Body of pancreas (tissue), 4 donors: ENCODE results near the gene GORASP2. TPM values are rescaled to one million over a fixed set of nuclear protein-coding genes. Genes with fewer than 3 reads are reported as not detected.

Source experiments
- ATAC-seq: fragments of 150-250 bp; one replicate; pipeline ENCODE4 v1.9.1; 2016
- DNase-seq, 4 donors: peaks; one replicate each; pipeline ENCODE4 v3.0.0-alpha.2; 2019
- H3K27ac ChIP-seq, 4 donors: fragments of 200-600 bp; sonication (generic); 1 replicate in 3 of 4; 2 replicates in 1 of 4; pipeline versions ENCODE4 v1.5.1 to v1.6.1; 2016 to 2019; ENCODE audit warnings: mild to moderate bottlenecking in 1 of 4, mixed read lengths in 1 of 4, moderate library complexity in 1 of 4
- H3K27me3 ChIP-seq, 2 donors: fragments of 200-600 bp; sonication (generic); one replicate each; pipeline ENCODE4 v1.6.0; 2016; ENCODE audit warnings: mild to moderate bottlenecking in 1 of 2
- H3K36me3 ChIP-seq, 2 donors: fragments of 200-600 bp; sonication (generic); replicated peaks in 1 of 2; 2 replicates each; pipeline ENCODE4 v1.5.1; 2016; ENCODE audit warnings: low read depth in 2 of 2; ENCODE audit not compliant: insufficient read depth in 1 of 2
- H3K4me1 ChIP-seq: fragments of 200-600 bp; sonication (generic); one replicate; pipeline ENCODE4 v1.6.0; 2016
- H3K4me3 ChIP-seq, 2 donors: fragments of 200-600 bp; sonication (generic); 1 replicate in 1 of 2; 2 replicates in 1 of 2; pipeline ENCODE4 v1.5.1; 2016 to 2019
- H3K9me3 ChIP-seq, 3 donors: fragments of 200-600 bp; sonication (generic); 1 replicate in 2 of 3; 2 replicates in 1 of 3; pipeline ENCODE4 v1.5.1; 2016
- CTCF ChIP-seq, 7 experiments: fragments of 450-650 bp in 4 of 7; fragments of 200-600 bp in 3 of 7; sonication (generic) in 3 of 7; IDR thresholded peaks; one replicate each; pipeline ENCODE4 v1.5.1; 2016 to 2019; ENCODE audit warnings: antibody characterized with exemption in 7 of 7
- POLR2A ChIP-seq, 3 donors: fragments of 450-650 bp; IDR thresholded peaks; one replicate each; pipeline ENCODE4 v1.6.1; 2016; ENCODE audit warnings: antibody characterized with exemption in 3 of 3, mild to moderate bottlenecking in 2 of 3
- WGBS, 2 donors: methylation state at CpG; one replicate each; pipeline ENCODE4 v1.1.5; 2017; 5-methylcytosine and 5-hydroxymethylcytosine counted together
- intact Hi-C: fragments of 100-400 bp; cut with DNase I; formaldehyde crosslinking; loops from one replicate; pipeline ENCODE4 v1.15.1; 2023
- total RNA-seq, 2 donors: library from RNA; depleted of rRNA; stranded (reverse); fragments of >200 nt; gene quantifications; one replicate each; pipeline ENCODE4 v1.1.0, GENCODE V29; 2016

Gene GORASP2
- total RNA-seq, 2 donors from 2014 or later, result 44.4 to 65.6 TPM

GRCh38 chr2:170996316-170996715, 67.3 kb downstream of the GORASP2 start:
- no peak for DNase-seq
- H3K4me1 ChIP-seq, result no peaks in the 10 kb centered on the region
- no peaks in the 10 kb centered on the region for H3K27me3 ChIP-seq
- TF ChIP-seq CTCF (IDR thresholded peaks at IDR 0.05) (no peak), POLR2A (IDR thresholded peaks at IDR 0.05) (no peak)
- ATAC-seq, result no peak
- intact Hi-C loops, result no loop called here
- H3K27ac ChIP-seq, result no peak overlapping the region
- no peaks in the 10 kb centered on the region for H3K9me3 ChIP-seq
- peaks cover 0 to 17% of the 10 kb centered on the region in 2 donors for H3K36me3 ChIP-seq
- WGBS, 2 donors, result 90 to 93% methylated on average over 2 of the region's 2 CpGs
- no peak overlapping the region for H3K4me3 ChIP-seq

DNA sequence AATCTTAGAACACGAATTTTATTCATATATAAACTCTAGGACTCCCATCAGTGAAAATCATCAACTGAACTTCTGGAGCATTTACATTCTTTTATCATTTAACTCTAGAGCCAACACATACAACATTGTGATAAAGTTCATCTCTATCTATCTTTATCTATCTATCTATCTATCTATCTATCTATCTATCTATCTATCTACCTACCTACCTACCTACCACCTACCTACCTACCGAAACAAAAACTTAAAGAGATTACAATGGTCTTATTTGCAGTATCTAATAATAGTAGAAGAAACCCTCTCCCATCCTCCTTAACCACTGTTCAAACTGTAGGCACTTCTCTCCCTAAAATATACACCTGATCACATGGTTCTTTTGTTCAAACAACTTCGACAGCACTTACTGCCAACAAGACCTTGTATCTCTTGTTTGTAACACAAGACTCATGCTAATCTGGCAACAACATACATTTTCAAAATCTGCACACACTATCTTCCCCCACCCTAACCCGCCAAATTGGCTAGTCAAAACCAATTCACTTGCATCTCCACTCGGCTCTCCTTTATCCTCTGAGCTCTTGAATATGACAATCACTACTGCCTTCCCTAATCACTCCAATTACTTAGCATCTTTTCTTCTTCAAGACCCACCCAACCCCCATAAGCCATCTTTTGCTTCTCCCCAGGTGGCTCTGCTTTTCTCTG, 69.0 kb downstream of the GORASP2 start:
- ATAC-seq, result no peak
- intact Hi-C loops, result no loop called here
- H3K27ac ChIP-seq, result no peak overlapping the region
- TF ChIP-seq POLR2A (IDR thresholded peaks at IDR 0.05) (no peak), CTCF (IDR thresholded peaks at IDR 0.05) (no peak)
- 53 to 59% methylated on average over 5 of the region's 5 CpGs for WGBS, 2 donors
- H3K27me3 ChIP-seq, result no peaks in the 10 kb centered on the region
- no peaks in the 10 kb centered on the region for H3K9me3 ChIP-seq
- no peak overlapping the region for H3K4me3 ChIP-seq
- no peak for DNase-seq
- H3K36me3 ChIP-seq, result peaks cover 0 to 16% of the 10 kb centered on the region in 2 donors
- no peaks in the 10 kb centered on the region for H3K4me1 ChIP-seq

DNA sequence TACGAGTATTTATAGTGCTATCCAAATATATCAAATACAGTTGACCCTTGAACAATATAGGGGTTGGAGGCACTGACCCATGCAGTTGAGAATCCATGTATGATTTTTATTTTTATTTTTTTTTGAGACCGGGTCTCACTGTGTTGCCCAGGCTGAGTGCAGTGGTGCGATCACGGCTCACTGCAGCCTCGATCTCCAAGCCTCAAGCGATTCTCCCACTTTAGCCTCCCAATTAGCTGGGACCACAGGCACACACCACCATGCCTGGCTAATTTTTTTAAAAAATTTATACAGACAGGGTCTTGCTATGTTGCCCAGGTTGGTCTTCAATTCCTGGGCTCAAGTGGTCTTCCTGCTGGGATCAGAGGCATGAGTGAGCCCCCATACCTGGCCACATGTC, 70.6 kb downstream of the GORASP2 start:
- WGBS, 2 donors, result 85 to 95% methylated on average over 6 of the region's 6 CpGs
- Histone ChIP-seq H3K27me3 (no peaks in the 10 kb centered on the region), H3K36me3 (peaks cover 0 to 20% of the 10 kb centered on the region in 2 donors), H3K9me3 (no peaks in the 10 kb centered on the region), H3K4me1 (no peaks in the 10 kb centered on the region), H3K4me3 (no peak overlapping the region), H3K27ac (no peak overlapping the region)
- intact Hi-C loops, result no loop called here
- ATAC-seq, result no peak
- TF ChIP-seq POLR2A (IDR thresholded peaks at IDR 0.05) (no peak), CTCF (IDR thresholded peaks at IDR 0.05) (no peak)
- no peak for DNase-seq

DNA sequence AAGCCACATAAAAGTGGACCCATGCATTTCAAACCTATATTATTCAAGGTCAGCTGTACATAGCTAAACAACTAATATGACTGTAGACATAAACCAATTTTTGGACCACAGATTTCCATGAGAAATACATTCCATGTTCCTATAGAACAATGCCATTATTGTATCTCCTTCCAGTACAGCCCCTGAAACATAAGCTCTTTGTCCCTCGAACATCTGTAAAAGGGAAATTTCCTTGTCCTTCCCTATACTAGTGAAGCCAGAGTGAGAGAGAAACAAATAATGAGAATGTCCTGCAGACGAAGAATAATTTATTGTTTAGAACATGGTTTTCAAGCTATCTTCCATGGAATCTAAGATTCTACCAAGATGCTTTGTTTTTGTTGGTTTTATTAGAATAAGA, 75.3 kb downstream of the GORASP2 start:
- Histone ChIP-seq H3K36me3 (peaks cover 0 to 19% of the 10 kb centered on the region in 2 donors), H3K4me3 (no peak overlapping the region), H3K27me3 (no peaks in the 10 kb centered on the region), H3K9me3 (no peaks in the 10 kb centered on the region), H3K27ac (no peak overlapping the region), H3K4me1 (no peaks in the 10 kb centered on the region)
- intact Hi-C loops, result no loop called here
- TF ChIP-seq POLR2A (IDR thresholded peaks at IDR 0.05) (no peak), CTCF (IDR thresholded peaks at IDR 0.05) (no peak)
- DNase-seq (no peak), ATAC-seq (no peak)
- WGBS, 2 donors, result 87 to 89% methylated on average over 2 of the region's 2 CpGs

GRCh38 chr2:171004833-171005232, 75.8 kb downstream of the GORASP2 start:
- no peaks in the 10 kb centered on the region for H3K4me1 ChIP-seq
- DNase-seq (no peak), ATAC-seq (no peak)
- peaks cover 0 to 19% of the 10 kb centered on the region in 2 donors for H3K36me3 ChIP-seq
- intact Hi-C loops, result no loop called here
- 87% methylated on average over 2 of the region's 2 CpGs for WGBS, 2 donors
- no peak overlapping the region for H3K4me3 ChIP-seq
- H3K9me3 ChIP-seq, result no peaks in the 10 kb centered on the region
- H3K27me3 ChIP-seq, result no peaks in the 10 kb centered on the region
- no peak overlapping the region for H3K27ac ChIP-seq
- no peak for TF ChIP-seq CTCF (IDR thresholded peaks at IDR 0.05)
- no peak for TF ChIP-seq POLR2A (IDR thresholded peaks at IDR 0.05)
